ENCODE data around the gene MCF2L. TPM values are rescaled to one million over a fixed set of nuclear protein-coding genes. Genes with fewer than 3 reads are reported as not detected.

Gene MCF2L
- total RNA-seq, 1 experiment from 2014 or later: 5.8 TPM

GRCh38 chr13:112984954-112985802, 16.2 kb downstream of the MCF2L start:
- H3K27me3 ChIP-seq: no peaks in the 10 kb centered on the region
- no peak for DNase-seq
- H3K4me3 ChIP-seq: no peak overlapping the region
- H3K36me3 ChIP-seq: no peaks in the 10 kb centered on the region
- H3K9me3 ChIP-seq: no peaks in the 10 kb centered on the region

GRCh38 chr13:112985803-112986408, 16.9 kb downstream of the MCF2L start:
- Histone ChIP-seq H3K36me3 (no peaks in the 10 kb centered on the region), H3K9me3 (no peaks in the 10 kb centered on the region), H3K4me3 (no peak overlapping the region), H3K27me3 (no peaks in the 10 kb centered on the region)
- DNase-seq: no peak

- Histone ChIP-seq H3K27me3 (no peaks in the 10 kb centered on the region), H3K4me3 (no peak overlapping the region), H3K9me3 (no peaks in the 10 kb centered on the region), H3K36me3 (no peaks in the 10 kb centered on the region)
- no peak for DNase-seq
Measured at GRCh38 chr13:112986470-112986869, 17.5 kb downstream of the MCF2L start.

- H3K36me3 ChIP-seq: no peaks in the 10 kb centered on the region
- H3K4me3 ChIP-seq: no peak overlapping the region
- DNase-seq: no peak
- no peaks in the 10 kb centered on the region for H3K9me3 ChIP-seq
- H3K27me3 ChIP-seq: no peaks in the 10 kb centered on the region
Measured at GRCh38 chr13:112986946-112987681, 18.1 kb downstream of the MCF2L start.

GRCh38 chr13:112987682-112988024, 18.6 kb downstream of the MCF2L start:
- no peak for DNase-seq
- H3K27me3 ChIP-seq: 0 out of 2 replicates have a peak, but pooled peaks cover 2% of the 10 kb centered on the region
- no peaks in the 10 kb centered on the region for H3K9me3 ChIP-seq
- H3K36me3 ChIP-seq: no peaks in the 10 kb centered on the region
- H3K4me3 ChIP-seq: no peak overlapping the region

- H3K4me3 ChIP-seq: no peak overlapping the region
- peaks cover 24% of the 10 kb centered on the region for H3K27me3 ChIP-seq
- H3K9me3 ChIP-seq: no peaks in the 10 kb centered on the region
- no peaks in the 10 kb centered on the region for H3K36me3 ChIP-seq
- no peak for DNase-seq
Measured at GRCh38 chr13:112990783-112991182, 21.8 kb downstream of the MCF2L start.

- DNase-seq: no peak
- H3K36me3 ChIP-seq: no peaks in the 10 kb centered on the region
- no peaks in the 10 kb centered on the region for H3K9me3 ChIP-seq
- peaks cover 24% of the 10 kb centered on the region for H3K27me3 ChIP-seq
- H3K4me3 ChIP-seq: no peak overlapping the region
Measured at GRCh38 chr13:112991609-112992008, 22.6 kb downstream of the MCF2L start.

- no peaks in the 10 kb centered on the region for H3K36me3 ChIP-seq
- no peak overlapping the region for H3K4me3 ChIP-seq
Measured at GRCh38 chr13:112992931-112993680, 24.1 kb downstream of the MCF2L start.

GRCh38 chr13:112994084-112994780, 25.2 kb downstream of the MCF2L start:
- no peaks in the 10 kb centered on the region for H3K36me3 ChIP-seq
- H3K4me3 ChIP-seq: no peak overlapping the region
- peaks cover 24% of the 10 kb centered on the region for H3K27me3 ChIP-seq
- peak; percentile 24 for DNase-seq
- H3K9me3 ChIP-seq: no peaks in the 10 kb centered on the region

More at GRCh38 chr13:112992931-112993680, 24.1 kb downstream of the MCF2L start:
- no peak for DNase-seq
- Histone ChIP-seq H3K9me3 (no peaks in the 10 kb centered on the region), H3K27me3 (peaks cover 24% of the 10 kb centered on the region)

- Histone ChIP-seq H3K4me3 (no peak overlapping the region), H3K9me3 (no peaks in the 10 kb centered on the region), H3K27me3 (peaks cover 24% of the 10 kb centered on the region), H3K36me3 (no peaks in the 10 kb centered on the region)
- DNase-seq: no peak
Measured at GRCh38 chr13:112994781-112995355, 25.9 kb downstream of the MCF2L start.

GRCh38 chr13:112995395-112996191, 26.6 kb downstream of the MCF2L start:
- Histone ChIP-seq H3K36me3 (no peaks in the 10 kb centered on the region), H3K27me3 (peaks cover 24% of the 10 kb centered on the region), H3K9me3 (no peaks in the 10 kb centered on the region), H3K4me3 (no peak overlapping the region)
- no peak for DNase-seq

GRCh38 chr13:112996671-112997091, 27.7 kb downstream of the MCF2L start:
- no peaks in the 10 kb centered on the region for H3K36me3 ChIP-seq
- H3K27me3 ChIP-seq: peaks cover 24% of the 10 kb centered on the region
- no peaks in the 10 kb centered on the region for H3K9me3 ChIP-seq
- no peak for DNase-seq
- no peak overlapping the region for H3K4me3 ChIP-seq

- Histone ChIP-seq H3K27me3 (peaks cover 24% of the 10 kb centered on the region), H3K9me3 (no peaks in the 10 kb centered on the region), H3K36me3 (no peaks in the 10 kb centered on the region), H3K4me3 (no peak overlapping the region)
- no peak for DNase-seq
Measured at GRCh38 chr13:112997188-112998130, 28.4 kb downstream of the MCF2L start.

- Histone ChIP-seq H3K9me3 (no peaks in the 10 kb centered on the region), H3K4me3 (no peak overlapping the region), H3K36me3 (no peaks in the 10 kb centered on the region), H3K27me3 (peaks cover 18% of the 10 kb centered on the region)
- no peak for DNase-seq
Measured at GRCh38 chr13:112998521-112999280, 29.7 kb downstream of the MCF2L start.
